ENCODE data around the gene CCDC85C.
"Not testable (repeated sequence)": the region's sequence is repeated elsewhere in the genome, so short reads cannot be mapped to it uniquely, and the experiment has no call there.

The CCDC85C gene

GRCh38 chr14:99603471-99604277, at the start of gene CCDC85C:
Gene CCDC85C (minus strand): TSS chr14:99604207. CDS start chr14:99603959, 248 bp downstream.
- peak; percentile 58 for DNase-seq

- no peak for DNase-seq
Observed at GRCh38 chr14:99651953-99652746, 48.1 kb upstream of the CCDC85C start.

- DNase-seq = no peak
Observed at GRCh38 chr14:99650189-99650588, 46.2 kb upstream of the CCDC85C start.

DNA sequence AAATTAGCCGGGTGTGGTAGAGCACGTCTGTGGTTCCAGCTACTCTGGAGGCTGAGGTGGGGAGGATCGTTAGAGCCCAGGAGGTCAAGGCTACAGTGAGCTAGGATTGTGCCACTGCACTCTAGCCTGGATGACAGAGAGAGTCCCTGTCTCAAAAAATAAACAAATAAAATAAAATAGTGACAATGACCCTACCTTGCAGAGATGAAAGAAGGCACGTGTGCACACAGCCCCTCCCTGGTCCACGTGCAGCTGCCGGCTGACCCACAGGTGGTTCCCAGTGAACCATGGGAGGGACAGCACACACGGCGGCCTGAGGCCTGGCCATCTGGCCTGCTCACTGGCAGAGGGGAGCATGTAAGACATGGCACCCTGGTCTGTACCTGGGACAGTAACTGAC, 45.6 kb upstream of the CCDC85C start:
- no peak for DNase-seq

- no peak for DNase-seq
Observed at GRCh38 chr14:99649219-99649618, 45.2 kb upstream of the CCDC85C start.

DNA sequence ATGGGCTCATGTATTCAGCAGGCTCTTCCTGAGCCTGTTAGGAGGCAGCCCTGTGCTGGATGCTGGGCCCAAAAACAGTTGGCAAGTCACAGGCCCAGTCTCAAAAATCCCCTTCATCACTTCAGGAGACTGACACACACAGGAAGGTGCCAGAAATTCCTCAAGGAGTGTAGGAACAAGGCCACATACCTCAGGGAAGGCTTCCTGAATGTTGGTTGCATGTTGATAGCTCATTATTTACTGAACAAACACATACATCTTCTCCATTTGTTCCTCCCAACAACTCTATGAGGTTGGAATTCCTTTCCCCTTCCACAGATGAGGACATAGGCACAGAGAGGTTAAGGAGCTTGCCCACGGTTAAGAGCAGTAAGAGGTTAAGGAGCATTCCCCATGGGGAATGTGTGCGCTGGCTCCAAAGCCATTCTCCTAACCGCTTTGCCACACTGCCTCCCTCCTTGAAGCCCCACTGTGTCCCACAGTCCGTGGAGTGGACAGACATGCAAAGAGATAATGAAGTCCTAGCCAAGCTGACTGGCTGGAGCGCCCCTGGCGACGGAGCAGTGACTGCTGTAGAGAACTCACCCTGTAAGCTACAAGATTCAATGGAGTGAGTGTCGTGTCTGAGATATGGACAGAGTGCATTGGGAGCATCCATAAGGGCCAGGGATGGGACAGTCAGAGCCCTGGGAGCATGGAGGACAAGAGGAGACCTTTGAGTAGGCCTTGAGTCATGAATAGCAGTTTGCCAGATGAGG, 44.2 kb upstream of the CCDC85C start:
- DNase-seq = no peak

DNA sequence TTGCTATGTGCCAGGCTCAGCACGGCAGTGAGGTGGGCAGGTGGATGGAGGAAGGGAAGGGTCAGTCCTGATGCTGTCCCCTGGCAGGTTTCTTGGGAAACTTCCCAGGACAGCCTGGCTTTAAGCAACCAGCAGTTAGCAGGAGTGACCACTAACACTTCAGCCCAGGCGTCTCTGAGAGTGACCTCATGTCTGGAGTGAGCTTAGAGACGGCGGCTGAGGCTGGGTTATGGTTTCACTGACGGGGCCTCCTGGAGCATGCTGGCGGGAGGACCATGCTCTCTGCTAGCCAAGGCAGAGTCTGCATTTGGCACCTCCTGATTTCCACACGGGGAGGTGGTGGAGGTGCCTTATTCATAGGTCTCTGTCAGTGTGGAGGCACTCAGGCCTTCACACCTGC, 43.4 kb upstream of the CCDC85C start:
- DNase-seq = no peak

DNA sequence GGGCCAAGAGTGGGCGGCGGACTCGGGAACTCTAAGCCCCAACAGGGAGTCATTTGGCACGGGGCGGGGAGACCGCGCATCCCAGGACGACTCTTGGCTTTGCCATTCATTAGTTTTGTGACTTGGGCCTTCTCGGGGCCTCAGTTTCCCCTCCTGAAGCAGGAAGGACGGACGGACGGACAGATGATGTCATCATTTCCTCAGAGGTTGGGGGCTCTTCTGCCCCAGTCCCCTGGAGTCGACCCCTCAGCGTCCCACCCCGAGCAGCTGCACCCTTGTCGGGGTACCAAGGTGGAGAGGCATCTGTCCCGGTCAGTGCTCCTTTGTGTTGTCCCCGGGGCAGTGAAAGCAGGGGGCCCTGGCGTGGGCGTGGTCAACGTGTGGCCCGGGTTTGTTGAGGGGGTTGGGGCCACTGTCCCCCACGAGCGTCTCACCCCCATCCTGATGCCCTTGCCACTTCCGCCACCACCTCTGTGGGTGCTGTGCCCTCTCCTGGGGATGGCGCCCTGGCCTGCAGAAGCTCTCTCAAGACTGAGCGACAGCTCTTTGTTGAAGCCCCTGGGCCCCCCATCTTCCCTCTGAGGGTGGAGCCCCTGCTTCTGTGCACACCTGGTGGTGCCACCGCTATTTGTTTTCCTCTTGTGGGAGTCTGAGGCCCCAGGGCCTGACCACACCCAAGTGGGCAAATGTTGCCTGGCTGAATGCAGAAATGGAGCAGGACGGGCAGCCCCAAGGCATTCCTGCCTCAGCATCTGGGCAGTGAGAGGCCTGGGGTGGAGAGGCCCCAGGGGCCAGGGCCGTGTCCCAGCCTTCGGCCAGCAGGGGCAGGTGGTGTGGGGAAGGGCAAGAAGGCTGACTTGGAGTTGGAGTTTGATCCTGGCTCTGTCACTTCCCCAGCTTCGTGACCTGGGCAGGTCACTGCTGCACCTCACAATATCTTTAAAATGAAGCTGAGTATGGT, 41.8 kb upstream of the CCDC85C start:
- no peak for DNase-seq

- DNase-seq = no peak
Observed at GRCh38 chr14:99644723-99645544, 40.9 kb upstream of the CCDC85C start, which contains the start of gene HHIPL1. Gene HHIPL1 (plus strand): TSS chr14:99645129. CDS start chr14:99645208, 79 bp downstream.

DNA sequence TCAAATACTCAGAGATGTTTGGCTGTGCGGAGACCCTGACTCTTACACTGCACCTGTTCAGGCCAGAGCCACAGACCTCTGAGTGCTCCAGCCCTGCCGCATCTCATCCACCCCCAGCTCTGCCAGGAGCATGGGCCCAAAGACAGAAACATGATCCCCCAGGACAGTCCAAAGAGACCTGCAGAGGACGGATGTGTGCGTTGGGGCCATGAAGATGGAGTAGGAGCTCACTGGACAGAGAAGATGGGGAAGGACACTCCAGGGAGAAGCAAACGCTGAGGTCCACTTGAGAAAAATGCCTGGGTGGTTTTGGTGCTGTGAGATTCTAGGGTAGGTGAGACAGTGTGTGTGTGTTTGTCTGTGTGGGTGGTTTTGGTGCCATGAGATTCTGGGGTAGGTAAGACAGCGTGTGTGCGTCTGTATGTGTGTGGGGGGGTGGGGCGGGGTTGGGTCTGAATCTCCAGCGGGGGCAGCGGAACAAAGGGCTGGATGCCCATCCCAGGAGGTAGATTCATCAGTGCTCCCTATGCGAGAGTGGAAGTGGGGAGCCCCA, 40.1 kb upstream of the CCDC85C start:
- DNase-seq = no peak

DNA sequence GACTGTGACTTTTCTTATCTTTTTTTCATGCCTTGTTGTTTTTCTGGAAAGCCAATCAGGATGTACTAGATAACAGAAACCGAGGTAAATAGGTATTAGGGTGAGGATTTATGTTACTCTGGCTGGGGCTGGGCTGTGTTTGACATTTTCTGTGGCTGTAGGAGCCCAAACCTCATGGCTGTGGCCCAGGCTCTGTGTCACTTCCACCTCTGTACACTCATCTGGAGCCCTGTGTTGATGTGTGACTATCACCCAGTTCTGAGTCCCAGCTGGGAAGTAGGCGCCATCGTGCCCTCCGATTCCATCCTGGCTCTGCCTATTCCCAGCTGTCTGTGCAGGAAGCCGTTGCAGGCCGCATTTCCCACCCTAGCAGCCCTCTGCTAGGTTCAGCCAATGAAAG, 39.3 kb upstream of the CCDC85C start:
- DNase-seq = no peak

DNA sequence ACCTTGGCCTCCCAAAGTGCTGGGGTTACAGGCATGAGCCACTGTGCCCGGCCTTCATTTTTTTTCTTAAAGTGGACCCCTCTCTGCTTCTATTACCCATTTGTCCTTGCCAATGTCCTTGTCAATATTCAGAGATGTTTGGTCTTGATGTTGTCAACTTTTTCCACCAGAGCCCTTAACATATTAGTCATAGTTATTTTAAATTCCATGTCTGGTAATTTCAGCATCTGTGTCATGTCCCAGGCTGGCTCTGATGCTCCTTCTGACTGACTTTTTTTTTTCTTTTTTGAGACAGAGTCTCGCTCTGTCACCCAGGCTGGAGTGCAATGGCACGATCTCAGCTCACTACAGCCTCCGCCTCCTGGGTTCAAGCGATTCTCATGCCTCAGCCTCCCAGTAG, 38.8 kb upstream of the CCDC85C start:
- not testable (repeated sequence) for DNase-seq

DNA sequence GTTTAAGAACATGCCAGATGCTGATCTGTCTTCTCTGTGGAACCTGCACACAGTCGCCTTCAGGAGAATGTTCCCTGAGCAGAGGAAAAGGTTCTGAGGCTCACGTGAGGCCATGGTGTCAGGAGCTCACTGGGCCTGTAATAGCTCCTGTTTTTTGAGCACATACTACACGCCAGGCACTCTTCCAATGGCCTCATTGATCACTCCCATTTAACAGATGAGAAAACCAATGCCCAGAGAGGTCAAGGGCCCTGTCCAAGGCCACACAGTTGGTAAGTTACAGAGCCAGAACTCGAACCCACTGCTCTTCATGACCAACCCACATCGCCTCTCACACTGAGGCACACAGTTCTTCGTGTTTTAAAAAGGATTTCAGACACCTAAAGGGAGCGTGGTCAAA, 33.6 kb upstream of the CCDC85C start:
- DNase-seq = no peak

GRCh38 chr14:99636487-99636886, 32.5 kb upstream of the CCDC85C start:
- DNase-seq = no peak

DNA sequence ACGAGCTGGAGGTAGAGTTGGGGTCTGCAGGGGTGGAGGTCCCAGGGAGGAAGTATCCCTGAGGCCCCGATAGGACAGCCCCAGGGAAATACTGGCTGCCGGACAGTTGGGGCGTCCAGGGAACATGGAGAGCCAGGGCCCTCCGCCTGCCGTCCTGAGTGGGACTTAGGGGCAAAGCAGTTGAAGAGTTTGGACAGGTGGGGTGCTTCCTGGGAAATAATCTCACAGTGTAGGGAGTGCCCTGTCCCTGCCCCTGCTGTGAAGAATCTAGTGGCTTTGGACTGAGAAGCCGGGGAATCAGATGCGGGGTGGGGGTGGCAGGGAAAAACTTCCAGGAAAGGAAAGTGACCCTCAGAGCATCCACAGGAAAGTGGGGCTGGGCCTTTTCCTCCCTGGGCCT, 31.1 kb upstream of the CCDC85C start:
- no peak for DNase-seq

- DNase-seq = no peak
Observed at GRCh38 chr14:99634443-99634842, 30.4 kb upstream of the CCDC85C start.

DNA sequence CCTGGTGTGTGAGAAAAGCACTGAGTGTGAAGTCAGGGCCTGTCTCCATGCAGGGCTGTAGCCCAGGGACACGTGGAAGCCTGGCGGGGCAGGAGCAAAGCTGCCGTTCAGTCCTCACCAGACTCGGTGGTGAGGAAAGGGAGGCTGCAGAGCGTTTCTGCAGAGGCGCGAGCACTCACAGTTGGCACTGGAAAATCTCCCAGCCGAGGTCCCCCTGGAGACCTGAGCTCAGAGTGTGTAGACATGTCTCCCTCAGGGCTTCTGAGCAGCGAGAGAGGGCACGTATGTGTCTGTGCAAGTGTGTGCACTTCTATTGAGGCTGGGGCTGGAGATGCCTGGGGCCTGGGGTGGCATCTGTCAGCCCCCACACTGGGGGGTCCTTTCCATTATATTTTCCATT, 29.9 kb upstream of the CCDC85C start:
- no peak for DNase-seq

GRCh38 chr14:99633141-99633540, 29.1 kb upstream of the CCDC85C start:
- DNase-seq = no peak

- DNase-seq = no peak
Observed at GRCh38 chr14:99632410-99633035, 28.5 kb upstream of the CCDC85C start.

DNA sequence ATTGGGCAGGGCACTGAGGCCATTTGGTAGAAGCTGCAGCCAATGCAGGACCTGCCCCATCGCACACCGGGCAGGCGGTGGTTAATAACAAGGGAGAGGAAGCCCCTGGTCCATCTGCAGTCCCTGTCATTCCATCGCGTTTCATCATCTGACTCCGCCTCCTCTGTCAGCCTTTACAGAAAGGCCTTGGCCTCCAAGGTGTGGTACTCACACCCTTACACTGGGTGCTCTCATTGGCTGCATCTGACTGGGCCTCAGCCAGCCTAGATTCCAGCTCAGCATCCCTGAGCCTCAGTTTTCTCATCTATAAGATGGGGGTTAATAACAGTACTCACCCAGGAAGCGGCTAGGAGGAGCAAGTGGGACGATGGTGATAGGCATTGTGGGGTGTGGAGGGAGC, 26.2 kb upstream of the CCDC85C start:
- no peak for DNase-seq

All from CD4-positive, alpha-beta T cell treated with Interleukin-12 subunit alpha and Interleukin-12 subunit beta, for 1 hour (primary cell).